ENCODE results near the gene KDM7A.

KDM7A gene

GRCh38 chr7:140176811-140177702 lies at the start of gene KDM7A:
KDM7A (minus strand) TSS chr7:140176983; CDS start chr7:140176937, 46 bp downstream.
- FAIRE-seq (no peak), DNase-seq (ENCODE audit: insufficient read length, low spot score) (peak; percentile 84)
- TF ChIP-seq POLR2A (IDR thresholded peaks at IDR 0.05; ENCODE audit: low read depth, low read length) = peak; percentile 53; the same call in 1 of the 2 replicates

GRCh38 chr7:140225562-140226249 lies 48.9 kb upstream of the KDM7A start:
- FAIRE-seq = no peak
- no peak for DNase-seq (ENCODE audit: insufficient read length, low spot score)
- TF ChIP-seq POLR2A (IDR thresholded peaks at IDR 0.05; ENCODE audit: low read depth, low read length) = no peak

GRCh38 chr7:140223515-140224221 lies 46.9 kb upstream of the KDM7A start:
- DNase-seq (ENCODE audit: insufficient read length, low spot score) (no peak), FAIRE-seq (no peak)

GRCh38 chr7:140222814-140223213 lies 46.0 kb upstream of the KDM7A start:
- no peak for TF ChIP-seq POLR2A (IDR thresholded peaks at IDR 0.05; ENCODE audit: low read depth, low read length)
- FAIRE-seq (no peak), DNase-seq (ENCODE audit: insufficient read length, low spot score) (no peak)

More at GRCh38 chr7:140223515-140224221, 46.9 kb upstream of the KDM7A start:
- no peak for TF ChIP-seq POLR2A (IDR thresholded peaks at IDR 0.05; ENCODE audit: low read depth, low read length)

- no peak for FAIRE-seq
- TF ChIP-seq POLR2A (IDR thresholded peaks at IDR 0.05; ENCODE audit: low read depth, low read length) = no peak
- DNase-seq (ENCODE audit: insufficient read length, low spot score) = no peak
These were observed 43.1 kb upstream of the KDM7A start for GRCh38 chr7:140219672-140220524.

GRCh38 chr7:140218656-140219055 lies 41.9 kb upstream of the KDM7A start:
- no peak for TF ChIP-seq POLR2A (IDR thresholded peaks at IDR 0.05; ENCODE audit: low read depth, low read length)
- no peak for FAIRE-seq

GRCh38 chr7:140217750-140218501 lies 41.1 kb upstream of the KDM7A start:
- FAIRE-seq = no peak
- TF ChIP-seq POLR2A (IDR thresholded peaks at IDR 0.05; ENCODE audit: low read depth, low read length) = no peak
- DNase-seq (ENCODE audit: insufficient read length, low spot score) = no peak

More at GRCh38 chr7:140218656-140219055, 41.9 kb upstream of the KDM7A start:
- DNase-seq (ENCODE audit: insufficient read length, low spot score) = no peak

- DNase-seq (ENCODE audit: insufficient read length, low spot score) (no peak), FAIRE-seq (no peak)
- no peak for TF ChIP-seq POLR2A (IDR thresholded peaks at IDR 0.05; ENCODE audit: low read depth, low read length)
These were observed 38.5 kb upstream of the KDM7A start for GRCh38 chr7:140215281-140215680.

GRCh38 chr7:140214075-140214684 lies 37.4 kb upstream of the KDM7A start:
- TF ChIP-seq POLR2A (IDR thresholded peaks at IDR 0.05; ENCODE audit: low read depth, low read length) = no peak
- no peak for FAIRE-seq
- DNase-seq (ENCODE audit: insufficient read length, low spot score) = no peak

- FAIRE-seq (no peak), DNase-seq (ENCODE audit: insufficient read length, low spot score) (no peak)
- no peak for TF ChIP-seq POLR2A (IDR thresholded peaks at IDR 0.05; ENCODE audit: low read depth, low read length)
These were observed 36.9 kb upstream of the KDM7A start for GRCh38 chr7:140213684-140214074.

- FAIRE-seq (no peak), DNase-seq (ENCODE audit: insufficient read length, low spot score) (no peak)
- no peak for TF ChIP-seq POLR2A (IDR thresholded peaks at IDR 0.05; ENCODE audit: low read depth, low read length)
These were observed 35.5 kb upstream of the KDM7A start for GRCh38 chr7:140212100-140212881.
